ENCODE results near the gene C18orf32.
"Not testable (repeated sequence)": the region's sequence is repeated elsewhere in the genome, so short reads cannot be mapped to it uniquely, and the experiment has no call there.

Gene C18orf32

GRCh38 chr18:49467019-49467563 lies 19.9 kb downstream of the C18orf32 start:
- no peak for DNase-seq

DNA sequence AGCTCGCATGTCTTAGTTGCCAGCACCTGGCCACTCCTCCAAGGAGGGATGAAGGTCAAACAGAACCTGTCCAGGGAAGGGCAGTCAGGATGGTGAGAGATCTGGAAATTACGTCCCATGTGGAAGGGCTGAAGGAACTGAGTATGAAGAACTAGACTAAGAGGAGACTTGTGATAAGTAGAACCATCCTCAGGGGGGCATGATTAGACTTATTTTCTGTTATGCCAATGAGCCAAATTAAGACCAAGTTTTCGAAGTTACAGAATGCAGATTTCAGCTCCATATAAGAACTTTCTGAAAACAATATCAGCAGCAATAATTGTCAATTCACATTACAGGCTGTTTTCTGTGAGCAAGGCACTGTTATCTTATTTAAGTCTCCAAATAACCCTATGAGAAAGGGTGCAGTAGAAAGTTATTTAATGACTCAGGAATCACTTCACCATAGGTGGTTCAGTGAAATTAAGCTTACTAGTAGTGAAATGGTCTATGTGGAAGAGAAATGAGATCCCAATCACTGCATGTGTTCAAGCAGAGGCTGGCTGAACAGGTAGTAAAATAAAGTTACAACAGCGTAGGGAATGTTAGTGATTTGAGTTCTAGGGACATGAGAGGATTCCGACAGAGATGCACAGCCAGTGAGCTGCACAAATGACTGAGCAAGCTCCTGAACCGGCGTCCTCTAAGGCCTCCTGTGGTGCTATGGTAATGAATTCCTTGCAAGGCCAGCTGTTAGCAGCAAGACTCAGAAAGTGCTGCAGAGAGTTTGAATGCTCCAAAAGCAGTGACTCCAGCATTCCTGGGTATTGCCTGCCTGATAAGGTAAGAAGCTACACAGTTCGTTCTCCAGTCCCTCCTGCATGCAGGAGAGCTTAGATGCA lies 22.1 kb downstream of the C18orf32 start:
- DNase-seq = no peak

GRCh38 chr18:49461602-49461977 lies 25.4 kb downstream of the C18orf32 start:
- DNase-seq = no peak

GRCh38 chr18:49460976-49461601 lies 25.9 kb downstream of the C18orf32 start:
- DNase-seq = no peak

DNA sequence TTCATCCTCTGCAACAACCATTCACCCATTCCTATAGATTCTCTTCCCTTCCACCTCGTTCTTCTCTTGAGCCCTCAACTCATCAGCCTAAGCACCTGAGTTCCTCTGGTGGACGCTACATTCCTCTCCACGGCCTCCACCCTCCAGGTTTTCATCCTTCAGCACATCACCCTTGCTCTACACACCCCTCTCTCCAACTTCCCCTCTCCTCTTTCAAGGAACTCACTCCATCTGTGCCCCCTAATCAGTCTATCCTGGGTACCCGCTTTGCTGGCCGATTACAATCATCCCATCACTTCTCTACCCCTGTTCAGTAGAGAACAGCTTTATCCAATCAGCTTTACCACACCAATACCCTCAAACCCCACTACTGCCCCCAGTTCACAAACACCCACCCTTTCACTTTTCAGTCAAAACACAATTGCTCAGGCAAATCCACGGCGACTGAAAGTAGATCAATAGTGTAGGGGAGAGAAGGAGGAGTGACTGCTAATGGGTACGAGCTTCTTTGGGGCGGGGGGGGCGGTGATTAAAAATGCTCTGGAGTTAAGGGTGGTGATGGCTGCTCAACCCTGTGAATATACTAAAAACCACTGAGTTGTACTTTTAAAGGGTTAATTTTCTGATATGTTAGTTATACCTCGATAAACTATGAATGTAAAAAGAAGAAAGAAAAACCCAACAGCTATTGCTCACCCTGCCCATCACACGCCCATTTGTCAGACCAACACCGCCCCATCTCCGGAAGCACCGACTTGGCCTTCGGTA lies 27.4 kb downstream of the C18orf32 start:
- DNase-seq = no peak

DNA sequence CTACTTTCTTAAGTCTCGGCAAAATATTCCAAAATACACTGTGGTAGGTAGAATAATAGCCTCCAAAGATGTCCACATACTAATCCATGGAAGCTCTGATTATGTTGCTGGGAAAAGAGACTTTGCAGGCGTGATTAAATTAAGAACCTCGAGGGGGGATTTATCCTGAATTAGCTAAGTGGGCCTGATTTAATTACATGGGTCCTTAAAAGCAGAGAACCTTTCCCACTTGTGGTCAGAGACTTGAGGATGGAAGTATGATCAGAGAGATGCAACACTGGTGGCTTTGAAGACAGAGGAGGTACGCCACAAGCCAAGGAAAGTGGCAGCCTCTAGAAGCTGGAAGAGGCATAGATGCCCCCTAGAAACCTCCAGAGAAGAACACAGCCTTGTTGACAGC lies 29.4 kb downstream of the C18orf32 start:
- DNase-seq = no peak

DNA sequence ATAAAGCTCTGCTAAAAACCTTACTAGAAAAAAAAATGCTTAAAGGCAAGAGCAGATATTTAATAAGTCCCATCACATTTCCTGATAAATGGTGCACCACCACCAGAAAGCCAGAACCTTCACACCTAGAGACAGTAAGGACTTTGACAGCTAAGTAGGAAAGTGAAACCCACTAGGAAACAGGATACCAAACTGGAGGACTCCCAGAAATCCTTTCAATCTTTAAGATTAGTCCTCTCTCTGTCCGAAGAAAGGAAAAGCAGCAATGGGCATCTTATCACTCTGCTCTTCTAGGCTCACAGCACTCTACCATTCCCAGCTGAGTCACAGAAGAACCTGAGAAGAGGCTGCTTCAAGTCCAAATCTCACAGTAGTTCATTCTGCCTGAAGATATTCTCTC lies 30.2 kb downstream of the C18orf32 start:
- no peak for DNase-seq

- not testable (repeated sequence) for DNase-seq
Measured at GRCh38 chr18:49452534-49452933, 34.5 kb downstream of the C18orf32 start.

DNA sequence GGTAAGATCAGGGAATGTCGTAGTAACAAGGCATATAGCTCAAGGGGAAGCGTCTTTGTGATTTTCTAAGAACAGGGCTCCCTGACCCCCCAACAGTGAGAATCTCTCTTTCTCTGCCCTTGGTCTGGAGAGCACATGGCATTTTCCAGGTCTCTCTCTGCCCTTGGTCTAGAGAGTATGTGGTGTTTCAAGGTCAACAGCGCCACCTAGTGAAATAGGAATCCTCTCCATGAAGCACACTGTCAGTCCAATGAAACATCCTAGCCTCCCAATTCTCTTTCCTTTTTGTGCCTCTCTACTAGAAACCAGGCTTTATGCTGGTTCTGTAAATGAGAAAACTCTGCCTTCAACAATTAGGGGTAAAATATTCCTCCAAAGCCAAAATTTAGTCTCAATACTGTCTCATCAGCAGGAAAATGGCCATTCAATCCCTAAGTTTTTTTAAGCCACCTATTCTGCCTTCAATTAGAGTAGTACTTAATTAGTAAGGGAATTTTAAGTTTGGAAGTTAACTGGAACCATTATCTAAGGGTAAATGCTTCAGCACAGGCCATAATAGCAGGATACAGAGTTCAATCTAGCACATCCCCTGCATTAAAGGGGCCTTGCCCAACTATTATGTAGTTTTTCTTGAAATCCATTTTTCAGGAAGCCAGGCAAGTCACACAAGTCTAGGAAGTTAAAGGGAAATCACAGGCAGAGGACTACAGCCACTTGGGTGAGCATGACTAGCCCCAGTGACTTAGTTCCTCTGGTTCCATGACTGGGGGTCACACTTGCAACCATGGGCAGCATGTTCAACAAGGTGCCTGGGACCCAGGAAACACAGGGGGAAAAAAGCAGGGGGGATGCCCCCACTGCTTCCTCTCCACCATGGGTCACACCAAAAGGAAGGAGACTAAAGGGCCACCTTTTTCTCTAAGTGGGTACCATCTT lies 39.0 kb downstream of the C18orf32 start:
- no peak for DNase-seq

GRCh38 chr18:49446481-49446880 lies 40.6 kb downstream of the C18orf32 start:
- DNase-seq = no peak

- DNase-seq = no peak
Measured at GRCh38 chr18:49444581-49444980, 42.5 kb downstream of the C18orf32 start.

DNA sequence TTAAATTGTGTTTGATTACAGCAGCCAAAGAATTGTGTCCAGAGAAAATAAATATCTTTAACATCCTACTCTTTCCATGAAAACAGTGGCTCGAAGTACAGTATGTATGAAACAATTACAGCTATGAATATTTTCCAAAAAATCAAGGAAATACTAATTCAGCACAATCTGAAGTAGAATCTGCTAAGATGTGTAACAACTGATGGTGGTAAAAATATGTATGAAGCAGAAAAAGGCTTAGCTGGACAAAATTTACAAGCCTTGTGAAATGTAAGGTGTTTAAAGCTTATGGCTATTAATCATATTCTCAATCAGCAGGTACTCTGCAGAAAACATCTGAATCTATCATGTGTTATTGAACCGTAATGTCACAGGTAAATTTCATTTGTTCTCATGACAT lies 43.2 kb downstream of the C18orf32 start:
- no peak for DNase-seq

- DNase-seq = no peak
Measured at GRCh38 chr18:49441338-49441938, 45.6 kb downstream of the C18orf32 start.

GRCh38 chr18:49435170-49435569 lies 51.9 kb downstream of the C18orf32 start:
- DNase-seq = no peak

- DNase-seq = no peak
Measured at GRCh38 chr18:49432602-49433001, 54.4 kb downstream of the C18orf32 start.

DNA sequence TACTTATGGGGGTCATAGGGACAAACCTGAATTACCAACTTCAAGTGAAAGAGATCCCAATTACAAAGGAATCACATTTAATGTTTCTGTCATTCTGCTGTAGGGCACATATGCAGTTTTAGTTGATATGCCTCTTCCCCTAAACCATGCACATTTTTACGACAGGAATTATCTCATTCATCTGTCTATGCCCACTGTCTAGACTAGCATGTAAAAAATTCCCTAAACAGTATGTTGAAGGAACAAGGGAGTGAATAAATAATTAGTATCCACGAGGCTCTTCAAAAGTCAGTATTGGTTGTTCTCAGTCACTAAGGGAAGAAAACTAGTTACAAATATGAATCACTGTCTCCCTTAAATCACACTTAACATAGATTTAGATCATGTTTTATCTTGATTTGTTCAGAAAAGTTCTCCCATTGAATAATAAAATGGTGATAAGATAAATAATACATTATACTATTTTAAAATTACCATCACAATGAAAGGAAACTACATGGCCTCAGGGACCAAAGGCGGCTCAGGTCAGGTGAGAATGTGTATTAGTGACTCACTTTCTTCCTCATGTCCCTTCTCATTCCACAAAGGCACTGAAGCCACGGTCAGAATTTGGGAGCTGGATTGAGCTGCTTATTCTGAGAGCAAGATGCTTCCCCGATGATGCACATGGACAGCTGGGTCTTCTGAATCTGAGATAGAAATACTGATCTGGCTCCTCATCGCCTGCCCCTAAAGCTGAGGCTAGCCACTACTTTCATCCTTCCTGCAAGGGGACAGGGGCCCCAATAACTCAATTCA lies 55.7 kb downstream of the C18orf32 start:
- no peak for DNase-seq
